Measurements from ENCODE around the gene CHMP2A. TPM values are rescaled to one million over a fixed set of nuclear protein-coding genes. Genes with fewer than 3 reads are reported as not detected.

CHMP2A gene
- total and polyA plus RNA-seq, 2 donors (not counting 1 experiment from before 2014, with no cell fraction given) = 62.5 to 97.5 TPM

- peaks cover 8% of the 10 kb centered on the region for H3K27me3 Mint-ChIP-seq
- Histone ChIP-seq H3K36me3 (replicated peaks in 1 of 2; ENCODE audit: control extremely low read depth in 1 of 2, control insufficient read depth in 1 of 2, extremely low read depth in 1 of 2, insufficient read depth in 2 of 2, low read length in 1 of 2) (peaks cover 0 to 49% of the 10 kb centered on the region in 2 experiments), H4K20me1 (ENCODE audit: control insufficient read depth, insufficient read depth, low read length, poor library complexity, severe bottlenecking) (peaks cover 58% of the 10 kb centered on the region), H3K79me2 (ENCODE audit: control insufficient read depth, insufficient read depth, low read length) (peaks cover 49% of the 10 kb centered on the region), H3K9me3 (ENCODE audit: control extremely low read depth in 1 of 3, control insufficient read depth in 2 of 3, insufficient read depth in 1 of 3, low read length in 2 of 3) (no peaks in the 10 kb centered on the region), H3K9ac (ENCODE audit: low read length) (peak overlapping the region; percentile 71), H3K4me1 (ENCODE audit: control insufficient read depth in 2 of 2, insufficient read depth in 2 of 2, low read length in 2 of 2) (peaks cover 17 to 31% of the 10 kb centered on the region in 2 donors), H3K27me3 (replicated peaks in 1 of 4; ENCODE audit: control extremely low read depth in 1 of 4, control insufficient read depth in 3 of 4, insufficient read depth in 4 of 4, low read length in 3 of 4) (peaks cover 0 to 7% (median 0%) of the 10 kb centered on the region in 4 experiments), H3K4me2 (replicated peaks; ENCODE audit: low read depth, low read length, poor library complexity, severe bottlenecking) (peak overlapping the region; percentile 96), H3K4me3 (ENCODE audit: control extremely low read depth in 1 of 5, extremely low read depth in 1 of 5, insufficient read depth in 1 of 5, low read depth in 2 of 5, low read length in 4 of 5) (peak overlapping the region; percentile 64 to 86 (median 70)), H2AFZ (ENCODE audit: insufficient read depth, low read depth, low read length, poor library complexity, severe bottlenecking) (no peak overlapping the region), H3K27ac (ENCODE audit: low read length in 2 of 2) (peak overlapping the region in 1 of 2 donors; percentile 52)
- TF ChIP-seq EZH2 (IDR thresholded peaks at IDR 0.05; ENCODE audit: borderline replicate concordance, insufficient read depth, low read depth, low read length, poor library complexity, severe bottlenecking) = no peak
- TF ChIP-seq CTCF (IDR thresholded peaks at IDR 0.05) = no peak
- ChIA-PET CTCF (interaction anchor here (0.8 to 3.1 kb wide), 3 partner anchors 9 to 25 kb away, joined by 3 to 24 read pairs (median 13); partner anchors contain the start of genes CHMP2A and ZBTB45), POLR2A (interaction anchor here (0.5 to 3.4 kb wide), 3 partner anchors 9 to 40 kb away, joined by 3 to 30 read pairs (median 29); partner anchors contain the start of genes CHMP2A and ZBTB45)
- H3K27ac Mint-ChIP-seq = peak overlapping the region; percentile 90
- H3K4me3 Mint-ChIP-seq = peak overlapping the region; percentile 92
- no peak for ATAC-seq (ENCODE audit: low read depth)
- WGBS (ENCODE audit: insufficient coverage) = 10% methylated on average over 21 of the region's 21 CpGs
- H3K9me3 Mint-ChIP-seq (ENCODE audit: insufficient read depth) = no peaks in the 10 kb centered on the region
- no peak for DNase-seq
- intact Hi-C loops (cut with micrococcal nuclease) = loop anchor here (2.0 kb wide), 1 partner anchor 79 kb away; the partner anchor contains the start of gene ZNF324
- H3K4me1 Mint-ChIP-seq = peaks cover 27% of the 10 kb centered on the region
Measured at GRCh38 chr19:58545286-58546018, 9.5 kb downstream of the CHMP2A start.

Data from B cell (primary cell).